ENCODE results near the gene PATJ. TPM values are rescaled to one million over a fixed set of nuclear protein-coding genes. Genes with fewer than 3 reads are reported as not detected.

PATJ gene
- total and polyA plus RNA-seq, 2 experiments from 2014 or later = 35.3 to 68.4 TPM

GRCh38 chr1:62088439-62088838 lies 346.2 kb downstream of the PATJ start:
- H4K20me1 ChIP-seq (replicated peaks; ENCODE audit: insufficient read depth) = no peaks in the 10 kb centered on the region
- H2AFZ ChIP-seq = no peak overlapping the region
- no peaks in the 10 kb centered on the region for H3K79me2 ChIP-seq (replicated peaks; ENCODE audit: insufficient read depth)
- no peak overlapping the region for H3K4me3 ChIP-seq
- ATAC-seq = no peak
- no peaks in the 10 kb centered on the region for H3F3A ChIP-seq (replicated peaks; ENCODE audit: low read depth)
- Mint-ChIP-seq H3K27ac (no peak overlapping the region), H3K4me1 (peaks cover 15% of the 10 kb centered on the region), H3K9me3 (no peaks in the 10 kb centered on the region), H3K36me3 (ENCODE audit: low read depth) (0 out of 3 replicates have a peak, but pooled peaks cover 3% of the 10 kb centered on the region), H3K4me3 (no peak overlapping the region), H3K27me3 (ENCODE audit: insufficient read depth, low read depth, poor library complexity) (no peaks in the 10 kb centered on the region)
- H3K9me2 ChIP-seq (ENCODE audit: insufficient read depth) = no peaks in the 10 kb centered on the region
- H3K4me1 ChIP-seq (ENCODE audit: insufficient read depth) = no peaks in the 10 kb centered on the region
- H3K27me3 ChIP-seq (ENCODE audit: insufficient read depth) = no peaks in the 10 kb centered on the region
- H3K36me3 ChIP-seq (ENCODE audit: insufficient read depth) = no peaks in the 10 kb centered on the region; the same call in 1 of the 2 replicates
- TF ChIP-seq JUNB (IDR thresholded peaks at IDR 0.05; ENCODE audit: unreplicated experiment) (no peak), NANOG (IDR thresholded peaks at IDR 0.05; ENCODE audit: borderline replicate concordance) (no peak), STAT1 (IDR thresholded peaks at IDR 0.05; ENCODE audit: unreplicated experiment) (no peak), EZH2phosphoT487 (IDR thresholded peaks at IDR 0.05; ENCODE audit: unreplicated experiment) (no peak), ZNF331 (CRISPR knock-in tag; IDR thresholded peaks at IDR 0.05; ENCODE audit: low read depth) (no peak), CREB1 (CRISPR knock-in tag; IDR thresholded peaks at IDR 0.05; ENCODE audit: low read depth) (no peak), ZNF114 (CRISPR knock-in tag; IDR thresholded peaks at IDR 0.05) (no peak), POLR2AphosphoS5 (IDR thresholded peaks at IDR 0.05; ENCODE audit: low read depth) (no peak), EZH2 (IDR thresholded peaks at IDR 0.05; ENCODE audit: low read depth, unreplicated experiment) (no peak), ETS1 (IDR thresholded peaks at IDR 0.05) (no peak)
- TF ChIP-seq, protein P1, sequence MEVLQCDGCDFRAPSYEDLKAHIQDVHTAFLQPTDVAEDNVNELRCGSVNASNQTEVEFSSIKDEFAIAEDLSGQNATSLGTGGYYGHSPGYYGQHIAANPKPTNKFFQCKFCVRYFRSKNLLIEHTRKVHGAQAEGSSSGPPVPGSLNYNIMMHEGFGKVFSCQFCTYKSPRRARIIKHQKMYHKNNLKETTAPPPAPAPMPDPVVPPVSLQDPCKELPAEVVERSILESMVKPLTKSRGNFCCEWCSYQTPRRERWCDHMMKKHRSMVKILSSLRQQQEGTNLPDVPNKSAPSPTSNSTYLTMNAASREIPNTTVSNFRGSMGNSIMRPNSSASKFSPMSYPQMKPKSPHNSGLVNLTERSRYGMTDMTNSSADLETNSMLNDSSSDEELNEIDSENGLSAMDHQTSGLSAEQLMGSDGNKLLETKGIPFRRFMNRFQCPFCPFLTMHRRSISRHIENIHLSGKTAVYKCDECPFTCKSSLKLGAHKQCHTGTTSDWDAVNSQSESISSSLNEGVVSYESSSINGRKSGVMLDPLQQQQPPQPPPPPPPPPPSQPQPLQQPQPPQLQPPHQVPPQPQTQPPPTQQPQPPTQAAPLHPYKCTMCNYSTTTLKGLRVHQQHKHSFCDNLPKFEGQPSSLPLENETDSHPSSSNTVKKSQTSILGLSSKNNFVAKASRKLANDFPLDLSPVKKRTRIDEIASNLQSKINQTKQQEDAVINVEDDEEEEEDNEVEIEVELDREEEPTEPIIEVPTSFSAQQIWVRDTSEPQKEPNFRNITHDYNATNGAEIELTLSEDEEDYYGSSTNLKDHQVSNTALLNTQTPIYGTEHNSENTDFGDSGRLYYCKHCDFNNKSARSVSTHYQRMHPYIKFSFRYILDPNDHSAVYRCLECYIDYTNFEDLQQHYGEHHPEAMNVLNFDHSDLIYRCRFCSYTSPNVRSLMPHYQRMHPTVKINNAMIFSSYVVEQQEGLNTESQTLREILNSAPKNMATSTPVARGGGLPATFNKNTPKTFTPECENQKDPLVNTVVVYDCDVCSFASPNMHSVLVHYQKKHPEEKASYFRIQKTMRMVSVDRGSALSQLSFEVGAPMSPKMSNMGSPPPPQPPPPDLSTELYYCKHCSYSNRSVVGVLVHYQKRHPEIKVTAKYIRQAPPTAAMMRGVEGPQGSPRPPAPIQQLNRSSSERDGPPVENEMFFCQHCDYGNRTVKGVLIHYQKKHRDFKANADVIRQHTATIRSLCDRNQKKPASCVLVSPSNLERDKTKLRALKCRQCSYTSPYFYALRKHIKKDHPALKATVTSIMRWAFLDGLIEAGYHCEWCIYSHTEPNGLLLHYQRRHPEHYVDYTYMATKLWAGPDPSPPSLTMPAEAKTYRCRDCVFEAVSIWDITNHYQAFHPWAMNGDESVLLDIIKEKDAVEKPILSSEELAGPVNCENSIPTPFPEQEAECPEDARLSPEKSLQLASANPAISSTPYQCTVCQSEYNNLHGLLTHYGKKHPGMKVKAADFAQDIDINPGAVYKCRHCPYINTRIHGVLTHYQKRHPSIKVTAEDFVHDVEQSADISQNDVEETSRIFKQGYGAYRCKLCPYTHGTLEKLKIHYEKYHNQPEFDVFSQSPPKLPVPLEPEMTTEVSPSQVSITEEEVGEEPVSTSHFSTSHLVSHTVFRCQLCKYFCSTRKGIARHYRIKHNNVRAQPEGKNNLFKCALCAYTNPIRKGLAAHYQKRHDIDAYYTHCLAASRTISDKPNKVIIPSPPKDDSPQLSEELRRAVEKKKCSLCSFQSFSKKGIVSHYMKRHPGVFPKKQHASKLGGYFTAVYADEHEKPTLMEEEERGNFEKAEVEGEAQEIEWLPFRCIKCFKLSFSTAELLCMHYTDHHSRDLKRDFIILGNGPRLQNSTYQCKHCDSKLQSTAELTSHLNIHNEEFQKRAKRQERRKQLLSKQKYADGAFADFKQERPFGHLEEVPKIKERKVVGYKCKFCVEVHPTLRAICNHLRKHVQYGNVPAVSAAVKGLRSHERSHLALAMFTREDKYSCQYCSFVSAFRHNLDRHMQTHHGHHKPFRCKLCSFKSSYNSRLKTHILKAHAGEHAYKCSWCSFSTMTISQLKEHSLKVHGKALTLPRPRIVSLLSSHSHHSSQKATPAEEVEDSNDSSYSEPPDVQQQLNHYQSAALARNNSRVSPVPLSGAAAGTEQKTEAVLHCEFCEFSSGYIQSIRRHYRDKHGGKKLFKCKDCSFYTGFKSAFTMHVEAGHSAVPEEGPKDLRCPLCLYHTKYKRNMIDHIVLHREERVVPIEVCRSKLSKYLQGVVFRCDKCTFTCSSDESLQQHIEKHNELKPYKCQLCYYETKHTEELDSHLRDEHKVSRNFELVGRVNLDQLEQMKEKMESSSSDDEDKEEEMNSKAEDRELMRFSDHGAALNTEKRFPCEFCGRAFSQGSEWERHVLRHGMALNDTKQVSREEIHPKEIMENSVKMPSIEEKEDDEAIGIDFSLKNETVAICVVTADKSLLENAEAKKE (CRISPR knock-in tag; IDR thresholded peaks at IDR 0.05) = no peak
- TF ChIP-seq, protein P2, sequence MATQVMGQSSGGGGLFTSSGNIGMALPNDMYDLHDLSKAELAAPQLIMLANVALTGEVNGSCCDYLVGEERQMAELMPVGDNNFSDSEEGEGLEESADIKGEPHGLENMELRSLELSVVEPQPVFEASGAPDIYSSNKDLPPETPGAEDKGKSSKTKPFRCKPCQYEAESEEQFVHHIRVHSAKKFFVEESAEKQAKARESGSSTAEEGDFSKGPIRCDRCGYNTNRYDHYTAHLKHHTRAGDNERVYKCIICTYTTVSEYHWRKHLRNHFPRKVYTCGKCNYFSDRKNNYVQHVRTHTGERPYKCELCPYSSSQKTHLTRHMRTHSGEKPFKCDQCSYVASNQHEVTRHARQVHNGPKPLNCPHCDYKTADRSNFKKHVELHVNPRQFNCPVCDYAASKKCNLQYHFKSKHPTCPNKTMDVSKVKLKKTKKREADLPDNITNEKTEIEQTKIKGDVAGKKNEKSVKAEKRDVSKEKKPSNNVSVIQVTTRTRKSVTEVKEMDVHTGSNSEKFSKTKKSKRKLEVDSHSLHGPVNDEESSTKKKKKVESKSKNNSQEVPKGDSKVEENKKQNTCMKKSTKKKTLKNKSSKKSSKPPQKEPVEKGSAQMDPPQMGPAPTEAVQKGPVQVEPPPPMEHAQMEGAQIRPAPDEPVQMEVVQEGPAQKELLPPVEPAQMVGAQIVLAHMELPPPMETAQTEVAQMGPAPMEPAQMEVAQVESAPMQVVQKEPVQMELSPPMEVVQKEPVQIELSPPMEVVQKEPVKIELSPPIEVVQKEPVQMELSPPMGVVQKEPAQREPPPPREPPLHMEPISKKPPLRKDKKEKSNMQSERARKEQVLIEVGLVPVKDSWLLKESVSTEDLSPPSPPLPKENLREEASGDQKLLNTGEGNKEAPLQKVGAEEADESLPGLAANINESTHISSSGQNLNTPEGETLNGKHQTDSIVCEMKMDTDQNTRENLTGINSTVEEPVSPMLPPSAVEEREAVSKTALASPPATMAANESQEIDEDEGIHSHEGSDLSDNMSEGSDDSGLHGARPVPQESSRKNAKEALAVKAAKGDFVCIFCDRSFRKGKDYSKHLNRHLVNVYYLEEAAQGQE (IDR thresholded peaks at IDR 0.05; ENCODE audit: unreplicated experiment) = no peak
- TF ChIP-seq, protein P3, sequence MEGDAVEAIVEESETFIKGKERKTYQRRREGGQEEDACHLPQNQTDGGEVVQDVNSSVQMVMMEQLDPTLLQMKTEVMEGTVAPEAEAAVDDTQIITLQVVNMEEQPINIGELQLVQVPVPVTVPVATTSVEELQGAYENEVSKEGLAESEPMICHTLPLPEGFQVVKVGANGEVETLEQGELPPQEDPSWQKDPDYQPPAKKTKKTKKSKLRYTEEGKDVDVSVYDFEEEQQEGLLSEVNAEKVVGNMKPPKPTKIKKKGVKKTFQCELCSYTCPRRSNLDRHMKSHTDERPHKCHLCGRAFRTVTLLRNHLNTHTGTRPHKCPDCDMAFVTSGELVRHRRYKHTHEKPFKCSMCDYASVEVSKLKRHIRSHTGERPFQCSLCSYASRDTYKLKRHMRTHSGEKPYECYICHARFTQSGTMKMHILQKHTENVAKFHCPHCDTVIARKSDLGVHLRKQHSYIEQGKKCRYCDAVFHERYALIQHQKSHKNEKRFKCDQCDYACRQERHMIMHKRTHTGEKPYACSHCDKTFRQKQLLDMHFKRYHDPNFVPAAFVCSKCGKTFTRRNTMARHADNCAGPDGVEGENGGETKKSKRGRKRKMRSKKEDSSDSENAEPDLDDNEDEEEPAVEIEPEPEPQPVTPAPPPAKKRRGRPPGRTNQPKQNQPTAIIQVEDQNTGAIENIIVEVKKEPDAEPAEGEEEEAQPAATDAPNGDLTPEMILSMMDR (conservative IDR thresholded peaks at IDR 0.05; ENCODE audit: low read depth in 2 of 2) = no peak
- H3K4me2 ChIP-seq = no peak overlapping the region
- H3K27ac ChIP-seq (ENCODE audit: low read depth) = no peak overlapping the region; the same call in 1 of the 2 replicates
- DNase-seq (ENCODE audit: low spot score) = no peak
